ENCODE measurements around the gene CRK. TPM values are rescaled to one million over a fixed set of nuclear protein-coding genes. Genes with fewer than 3 reads are reported as not detected.

CRK gene
- total RNA-seq, 4 donors from 2014 or later, result 72.7 to 98.4 (median 77.2) TPM

DNA sequence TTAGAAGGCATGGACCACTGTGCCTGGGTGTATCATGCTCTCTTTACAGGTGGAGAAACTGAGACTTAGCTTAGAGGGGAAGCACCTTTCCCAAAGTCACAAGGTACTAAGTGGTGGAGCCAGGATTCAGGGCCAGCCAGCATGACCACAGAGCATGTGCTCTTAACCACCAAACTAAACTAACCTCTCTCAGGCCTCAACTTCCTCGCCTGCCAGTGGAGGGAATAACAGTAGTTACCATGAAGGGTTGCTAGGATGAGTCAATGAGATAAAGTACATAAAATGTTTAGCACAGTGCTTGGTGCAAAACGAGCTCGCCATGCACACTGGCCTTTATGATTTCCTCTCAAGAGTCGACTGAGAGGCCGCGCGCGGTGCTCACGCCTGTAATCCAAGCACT is 42.8 kb upstream of the CRK start:
- 0 to 77% methylated on average over 1 to 9 of the region's 9 CpGs for WGBS, 2 donors (ENCODE audit: low coverage in 1 of 2)
- Histone ChIP-seq H3K36me3 (peaks cover 0 to 81% of the 10 kb centered on the region in 2 donors), H3K9me3 (no peaks in the 10 kb centered on the region), H3K4me3 (no peak overlapping the region), H3K27me3 (no peaks in the 10 kb centered on the region), H3K27ac (no peak overlapping the region), H3K4me1 (peaks cover 0 to 34% (median 27%) of the 10 kb centered on the region in 3 donors)
- no peak for ATAC-seq
- no peak for TF ChIP-seq POLR2A (IDR thresholded peaks at IDR 0.05)
- TF ChIP-seq, protein P1, sequence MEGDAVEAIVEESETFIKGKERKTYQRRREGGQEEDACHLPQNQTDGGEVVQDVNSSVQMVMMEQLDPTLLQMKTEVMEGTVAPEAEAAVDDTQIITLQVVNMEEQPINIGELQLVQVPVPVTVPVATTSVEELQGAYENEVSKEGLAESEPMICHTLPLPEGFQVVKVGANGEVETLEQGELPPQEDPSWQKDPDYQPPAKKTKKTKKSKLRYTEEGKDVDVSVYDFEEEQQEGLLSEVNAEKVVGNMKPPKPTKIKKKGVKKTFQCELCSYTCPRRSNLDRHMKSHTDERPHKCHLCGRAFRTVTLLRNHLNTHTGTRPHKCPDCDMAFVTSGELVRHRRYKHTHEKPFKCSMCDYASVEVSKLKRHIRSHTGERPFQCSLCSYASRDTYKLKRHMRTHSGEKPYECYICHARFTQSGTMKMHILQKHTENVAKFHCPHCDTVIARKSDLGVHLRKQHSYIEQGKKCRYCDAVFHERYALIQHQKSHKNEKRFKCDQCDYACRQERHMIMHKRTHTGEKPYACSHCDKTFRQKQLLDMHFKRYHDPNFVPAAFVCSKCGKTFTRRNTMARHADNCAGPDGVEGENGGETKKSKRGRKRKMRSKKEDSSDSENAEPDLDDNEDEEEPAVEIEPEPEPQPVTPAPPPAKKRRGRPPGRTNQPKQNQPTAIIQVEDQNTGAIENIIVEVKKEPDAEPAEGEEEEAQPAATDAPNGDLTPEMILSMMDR (IDR thresholded peaks at IDR 0.05), result no peak
- no peak for TF ChIP-seq POLR2AphosphoS5 (IDR thresholded peaks at IDR 0.05)
- no peak for TF ChIP-seq EP300 (IDR thresholded peaks at IDR 0.05)

DNA sequence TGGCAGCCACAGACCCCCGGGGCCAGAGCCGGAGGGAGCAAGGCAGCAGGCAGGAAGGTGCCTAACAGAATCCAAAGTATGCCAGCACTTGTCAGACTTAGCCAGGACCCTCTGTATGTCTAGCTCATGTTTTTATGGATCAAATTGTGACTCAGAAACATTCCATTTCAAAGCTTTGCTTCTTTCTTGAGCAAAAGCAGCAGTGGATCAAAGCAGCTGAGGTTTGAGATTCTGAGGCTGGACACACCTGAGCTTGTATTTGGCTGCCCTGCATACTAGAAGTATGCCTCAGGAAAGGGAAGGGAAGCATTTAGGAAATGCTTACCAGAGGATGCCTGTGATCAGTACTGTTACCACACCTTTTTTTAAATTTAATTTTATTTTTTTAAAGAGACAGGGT is 42.2 kb upstream of the CRK start:
- Histone ChIP-seq H3K36me3 (peaks cover 0 to 75% of the 10 kb centered on the region in 2 donors), H3K9me3 (no peaks in the 10 kb centered on the region), H3K27me3 (no peaks in the 10 kb centered on the region), H3K4me3 (no peak overlapping the region), H3K4me1 (peaks cover 0 to 40% (median 33%) of the 10 kb centered on the region in 3 donors), H3K27ac (peak overlapping the region in 2 of 4 donors; percentile 46 to 100)
- TF ChIP-seq POLR2AphosphoS5 (IDR thresholded peaks at IDR 0.05), result no peak
- no peak for TF ChIP-seq POLR2A (IDR thresholded peaks at IDR 0.05)
- TF ChIP-seq, protein P1 (IDR thresholded peaks at IDR 0.05), result no peak
- no peak for TF ChIP-seq EP300 (IDR thresholded peaks at IDR 0.05)
- no peak for ATAC-seq
- 60% methylated on average over 1 of the region's 2 CpGs; no CpG with 5 or more reads in 1 of the 2 donors for WGBS, 2 donors (ENCODE audit: low coverage in 1 of 2)

DNA sequence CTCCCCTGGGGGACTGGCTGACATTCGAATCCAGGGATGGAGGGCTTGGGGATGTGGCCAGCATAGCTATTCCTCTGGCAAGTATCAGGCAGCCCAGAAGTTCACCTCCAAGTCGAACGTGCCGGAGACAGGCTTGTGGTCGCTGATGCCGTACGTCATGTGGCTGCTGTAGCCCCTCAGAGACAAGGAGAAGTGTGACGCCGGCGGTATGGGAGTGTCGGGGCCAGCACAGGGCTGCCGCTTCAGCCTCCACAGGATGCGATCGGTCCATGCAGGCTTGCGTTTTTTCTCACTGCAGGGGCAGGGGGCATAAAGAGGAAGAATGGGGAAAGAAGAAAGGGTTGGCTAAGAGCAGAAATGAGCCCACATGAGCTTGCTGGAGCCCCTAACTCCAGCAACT is 41.8 kb upstream of the CRK start:
- WGBS, 2 donors (ENCODE audit: low coverage in 1 of 2), result 78% methylated on average over 6 of the region's 15 CpGs; no CpG with 5 or more reads in 1 of the 2 donors
- H3K4me3 ChIP-seq, result no peak overlapping the region
- no peaks in the 10 kb centered on the region for H3K27me3 ChIP-seq
- TF ChIP-seq EP300 (IDR thresholded peaks at IDR 0.05) (no peak), POLR2AphosphoS5 (IDR thresholded peaks at IDR 0.05) (no peak), POLR2A (IDR thresholded peaks at IDR 0.05) (no peak)
- TF ChIP-seq, protein P1 (IDR thresholded peaks at IDR 0.05), result no peak
- peak overlapping the region in 3 of 4 donors; percentile 46 to 100 (median 99) for H3K27ac ChIP-seq
- H3K9me3 ChIP-seq, result no peaks in the 10 kb centered on the region
- H3K4me1 ChIP-seq, result peaks cover 0 to 44% (median 37%) of the 10 kb centered on the region in 3 donors
- H3K36me3 ChIP-seq, result peaks cover 0 to 75% of the 10 kb centered on the region in 2 donors
- ATAC-seq, result no peak

DNA sequence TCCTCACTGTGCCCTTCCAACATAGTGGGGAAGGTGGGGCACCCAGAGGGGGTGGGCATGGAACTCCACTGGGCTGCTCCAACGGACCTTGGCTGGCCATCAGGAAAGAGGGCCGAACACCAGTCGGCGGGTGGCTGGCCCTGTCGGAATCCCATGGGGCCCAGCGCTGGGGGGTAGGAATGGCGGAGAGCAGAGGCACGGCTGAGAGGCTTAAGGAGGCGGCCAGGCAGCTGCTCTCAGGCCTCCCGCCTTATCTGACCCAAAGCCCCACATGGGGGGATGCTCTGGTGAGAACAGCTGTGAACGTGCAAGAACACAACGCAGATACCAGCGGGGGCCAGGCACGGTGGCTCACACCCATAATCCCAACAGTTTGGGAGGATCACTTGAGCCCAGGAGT is 40.8 kb upstream of the CRK start:
- peaks cover 0 to 54% (median 47%) of the 10 kb centered on the region in 3 donors for H3K4me1 ChIP-seq
- H3K36me3 ChIP-seq, result peaks cover 0 to 65% of the 10 kb centered on the region in 2 donors
- 93% methylated on average over 8 of the region's 14 CpGs; no CpG with 5 or more reads in 1 of the 2 donors for WGBS, 2 donors (ENCODE audit: low coverage in 1 of 2)
- H3K27ac ChIP-seq, result peak overlapping the region in 3 of 4 donors; percentile 98 to 100 (median 99)
- ATAC-seq, result no peak
- H3K9me3 ChIP-seq, result no peaks in the 10 kb centered on the region
- TF ChIP-seq EP300 (IDR thresholded peaks at IDR 0.05) (no peak), POLR2AphosphoS5 (IDR thresholded peaks at IDR 0.05) (no peak), POLR2A (IDR thresholded peaks at IDR 0.05) (no peak)
- TF ChIP-seq, protein P1 (IDR thresholded peaks at IDR 0.05), result no peak
- no peak overlapping the region for H3K4me3 ChIP-seq
- no peaks in the 10 kb centered on the region for H3K27me3 ChIP-seq

DNA sequence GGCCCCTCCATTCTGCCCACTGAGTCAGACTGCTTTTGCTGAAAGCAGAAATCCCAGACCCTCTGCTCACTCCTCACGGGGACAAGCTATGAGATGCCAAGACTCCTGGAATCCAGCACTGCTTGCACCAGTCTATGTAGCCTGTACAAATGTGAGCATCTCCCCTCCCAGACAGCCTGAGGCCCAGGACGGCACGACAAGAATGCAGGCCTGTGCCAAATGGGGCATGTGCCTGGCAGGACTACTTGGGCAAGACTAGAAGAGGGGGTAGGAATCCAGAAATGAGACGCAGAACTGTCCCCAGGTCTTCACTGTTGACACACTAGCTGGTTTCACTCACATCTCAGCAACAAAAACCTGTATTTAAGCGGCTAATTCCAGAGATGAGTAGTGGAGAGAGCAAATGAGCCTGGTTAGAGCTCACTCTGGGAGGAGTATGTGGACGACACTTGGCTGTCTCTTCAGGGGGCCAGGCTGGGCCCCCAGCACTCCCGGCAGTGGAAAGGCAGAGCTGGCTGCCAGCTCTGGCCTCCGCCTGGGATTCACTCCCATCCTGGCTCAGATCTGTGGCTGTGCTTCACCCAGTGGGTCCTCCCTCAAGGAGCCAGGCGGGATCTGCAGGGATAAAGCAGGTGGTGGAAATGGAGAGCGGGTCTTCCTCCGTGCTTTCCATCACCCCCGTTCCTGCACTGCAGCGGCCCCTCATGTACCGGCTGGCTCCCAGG is 39.4 kb upstream of the CRK start:
- H3K9me3 ChIP-seq, result no peaks in the 10 kb centered on the region
- peak; percentile 53 for ATAC-seq
- H3K27ac ChIP-seq, result peak overlapping the region; percentile 62 to 100 (median 98)
- TF ChIP-seq POLR2A (IDR thresholded peaks at IDR 0.05), result no peak
- TF ChIP-seq POLR2AphosphoS5 (IDR thresholded peaks at IDR 0.05), result peak; percentile 96
- TF ChIP-seq EP300 (IDR thresholded peaks at IDR 0.05), result no peak
- TF ChIP-seq, protein P1 (IDR thresholded peaks at IDR 0.05), result no peak
- H3K36me3 ChIP-seq, result peaks cover 0 to 52% of the 10 kb centered on the region in 2 donors
- peaks cover 0 to 61% (median 51%) of the 10 kb centered on the region in 3 donors for H3K4me1 ChIP-seq
- H3K4me3 ChIP-seq, result peak overlapping the region in 1 of 2 donors; percentile 14
- 50 to 62% methylated on average over 2 to 4 of the region's 14 CpGs for WGBS, 2 donors (ENCODE audit: low coverage in 1 of 2)
- no peaks in the 10 kb centered on the region for H3K27me3 ChIP-seq

Measured in gastroesophageal sphincter (tissue), 4 donors.